22Rv1 (cell line): ENCODE measurements around the gene AMZ1.

Experiments
- ZFX ChIP-seq: fragments of 450-650 bp; IDR thresholded peaks from 2 replicates; pipeline ENCODE4 v1.6.1; 2017; ENCODE audit warnings: antibody characterized with exemption, borderline replicate concordance
- TF ChIP-seq, protein P1 (sequence below): fragments of 450-650 bp; IDR thresholded peaks from 2 replicates; pipeline ENCODE4 v1.5.1; 2017; ENCODE audit warnings: mild to moderate bottlenecking

DNA sequence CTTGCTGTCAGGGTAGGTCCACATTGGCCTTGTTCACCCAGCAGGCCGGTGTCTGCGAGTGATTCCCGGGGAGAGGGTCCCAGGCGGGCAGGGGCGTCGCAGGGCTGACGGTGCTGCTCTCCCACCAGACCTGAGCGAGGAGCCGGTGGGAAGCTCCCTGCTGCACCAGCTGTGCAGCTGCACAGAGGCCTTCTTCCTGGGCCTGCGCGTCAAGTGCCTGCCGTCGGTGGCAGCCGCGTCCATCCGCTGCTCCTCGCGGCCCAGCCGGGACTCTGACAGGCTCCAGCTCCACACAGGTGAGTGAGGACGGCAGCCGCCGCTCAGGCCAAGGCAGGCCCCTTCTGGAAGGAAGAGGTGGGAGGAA, 14.6 kb downstream of the AMZ1 start:
- TF ChIP-seq, protein P1, sequence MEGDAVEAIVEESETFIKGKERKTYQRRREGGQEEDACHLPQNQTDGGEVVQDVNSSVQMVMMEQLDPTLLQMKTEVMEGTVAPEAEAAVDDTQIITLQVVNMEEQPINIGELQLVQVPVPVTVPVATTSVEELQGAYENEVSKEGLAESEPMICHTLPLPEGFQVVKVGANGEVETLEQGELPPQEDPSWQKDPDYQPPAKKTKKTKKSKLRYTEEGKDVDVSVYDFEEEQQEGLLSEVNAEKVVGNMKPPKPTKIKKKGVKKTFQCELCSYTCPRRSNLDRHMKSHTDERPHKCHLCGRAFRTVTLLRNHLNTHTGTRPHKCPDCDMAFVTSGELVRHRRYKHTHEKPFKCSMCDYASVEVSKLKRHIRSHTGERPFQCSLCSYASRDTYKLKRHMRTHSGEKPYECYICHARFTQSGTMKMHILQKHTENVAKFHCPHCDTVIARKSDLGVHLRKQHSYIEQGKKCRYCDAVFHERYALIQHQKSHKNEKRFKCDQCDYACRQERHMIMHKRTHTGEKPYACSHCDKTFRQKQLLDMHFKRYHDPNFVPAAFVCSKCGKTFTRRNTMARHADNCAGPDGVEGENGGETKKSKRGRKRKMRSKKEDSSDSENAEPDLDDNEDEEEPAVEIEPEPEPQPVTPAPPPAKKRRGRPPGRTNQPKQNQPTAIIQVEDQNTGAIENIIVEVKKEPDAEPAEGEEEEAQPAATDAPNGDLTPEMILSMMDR: no peak
- TF ChIP-seq ZFX: no peak
